ENCODE data around the gene EFNA3.

GRCh38 chr1:155044365-155044764 lies 34.3 kb upstream of the EFNA3 start:
- TF ChIP-seq, protein P1, sequence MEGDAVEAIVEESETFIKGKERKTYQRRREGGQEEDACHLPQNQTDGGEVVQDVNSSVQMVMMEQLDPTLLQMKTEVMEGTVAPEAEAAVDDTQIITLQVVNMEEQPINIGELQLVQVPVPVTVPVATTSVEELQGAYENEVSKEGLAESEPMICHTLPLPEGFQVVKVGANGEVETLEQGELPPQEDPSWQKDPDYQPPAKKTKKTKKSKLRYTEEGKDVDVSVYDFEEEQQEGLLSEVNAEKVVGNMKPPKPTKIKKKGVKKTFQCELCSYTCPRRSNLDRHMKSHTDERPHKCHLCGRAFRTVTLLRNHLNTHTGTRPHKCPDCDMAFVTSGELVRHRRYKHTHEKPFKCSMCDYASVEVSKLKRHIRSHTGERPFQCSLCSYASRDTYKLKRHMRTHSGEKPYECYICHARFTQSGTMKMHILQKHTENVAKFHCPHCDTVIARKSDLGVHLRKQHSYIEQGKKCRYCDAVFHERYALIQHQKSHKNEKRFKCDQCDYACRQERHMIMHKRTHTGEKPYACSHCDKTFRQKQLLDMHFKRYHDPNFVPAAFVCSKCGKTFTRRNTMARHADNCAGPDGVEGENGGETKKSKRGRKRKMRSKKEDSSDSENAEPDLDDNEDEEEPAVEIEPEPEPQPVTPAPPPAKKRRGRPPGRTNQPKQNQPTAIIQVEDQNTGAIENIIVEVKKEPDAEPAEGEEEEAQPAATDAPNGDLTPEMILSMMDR (conservative IDR thresholded peaks at IDR 0.05; ENCODE audit: low read depth, low read length), result no peak
- TF ChIP-seq ELK1 (IDR thresholded peaks at IDR 0.05; ENCODE audit: borderline replicate concordance, low read depth, low read length) (no peak), RCOR1 (IDR thresholded peaks at IDR 0.05; ENCODE audit: insufficient replicate concordance, low read length) (no peak), POLR2A (IDR thresholded peaks at IDR 0.05; ENCODE audit: low read depth, low read length) (no peak), SMC3 (IDR thresholded peaks at IDR 0.05; ENCODE audit: low read depth, low read length) (no peak), RFX5 (IDR thresholded peaks at IDR 0.05; ENCODE audit: low read depth, low read length) (no peak), CEBPB (IDR thresholded peaks at IDR 0.05; ENCODE audit: low read depth, low read length) (no peak)
